ENCODE results near the gene TOE1. TPM values are rescaled to one million over a fixed set of nuclear protein-coding genes. Genes with fewer than 3 reads are reported as not detected.

Gene TOE1
- total RNA-seq, 2 donors from 2014 or later, result 9.6 to 16.7 TPM

- H3K9me3 ChIP-seq (ENCODE audit: control insufficient read depth, low read length), result peaks cover 12% of the 10 kb centered on the region
- Mint-ChIP-seq H3K36me3 (ENCODE audit: low read depth) (no peaks in the 10 kb centered on the region), H3K4me3 (no peak overlapping the region), H3K4me1 (peaks cover 28% of the 10 kb centered on the region), H3K9me3 (peaks cover 10% of the 10 kb centered on the region), H3K27ac (no peak overlapping the region), H3K27me3 (ENCODE audit: insufficient read depth) (no peaks in the 10 kb centered on the region)
- no peak overlapping the region for H3K4me3 ChIP-seq (ENCODE audit: low read length)
- TF ChIP-seq CTCF (conservative IDR thresholded peaks at IDR 0.05), result no peak
- WGBS, 2 experiments (ENCODE audit: insufficient coverage in 1 of 2, insufficient read length in 1 of 2), result 64% methylated on average over 3 of the region's 3 CpGs; no CpG with 5 or more reads in 1 of the 2 experiments
- DNase-seq, result no peak
- H3K4me1 ChIP-seq (ENCODE audit: control insufficient read depth, insufficient read depth, low read length), result peaks cover 7% of the 10 kb centered on the region
- no peaks in the 10 kb centered on the region for H3K36me3 ChIP-seq (ENCODE audit: control insufficient read depth, insufficient read depth, low read length)
- no peaks in the 10 kb centered on the region for H3K27me3 ChIP-seq (ENCODE audit: control insufficient read depth, insufficient read depth, low read length, poor library complexity, severe bottlenecking)
- H3K9ac ChIP-seq (ENCODE audit: extremely low read depth, low read length, poor library complexity, severe bottlenecking), result no peak overlapping the region
- no peak overlapping the region for H3K27ac ChIP-seq (ENCODE audit: low read depth, low read length)
Measured at GRCh38 chr1:45306905-45307304, 33.1 kb upstream of the TOE1 start.

GRCh38 chr1:45314266-45314665 lies 25.7 kb upstream of the TOE1 start:
- TF ChIP-seq CTCF (conservative IDR thresholded peaks at IDR 0.05), result no peak
- Histone ChIP-seq H3K9me3 (ENCODE audit: control insufficient read depth, low read length) (peaks cover 32% of the 10 kb centered on the region), H3K4me1 (ENCODE audit: control insufficient read depth, insufficient read depth, low read length) (no peaks in the 10 kb centered on the region), H3K36me3 (ENCODE audit: control insufficient read depth, insufficient read depth, low read length) (no peaks in the 10 kb centered on the region), H3K27ac (ENCODE audit: low read depth, low read length) (no peak overlapping the region), H3K27me3 (ENCODE audit: control insufficient read depth, insufficient read depth, low read length, poor library complexity, severe bottlenecking) (no peaks in the 10 kb centered on the region), H3K9ac (ENCODE audit: extremely low read depth, low read length, poor library complexity, severe bottlenecking) (no peak overlapping the region), H3K4me3 (ENCODE audit: low read length) (no peak overlapping the region)
- Mint-ChIP-seq H3K9me3 (peaks cover 28% of the 10 kb centered on the region), H3K36me3 (ENCODE audit: low read depth) (peaks cover 4% of the 10 kb centered on the region), H3K4me3 (no peak overlapping the region), H3K4me1 (no peaks in the 10 kb centered on the region), H3K27ac (no peak overlapping the region), H3K27me3 (ENCODE audit: insufficient read depth) (no peaks in the 10 kb centered on the region)
- 91 to 100% methylated on average over 2 of the region's 3 CpGs for WGBS, 2 experiments (ENCODE audit: insufficient coverage in 1 of 2, insufficient read length in 1 of 2)
- DNase-seq, result no peak

GRCh38 chr1:45317166-45317565 lies 22.8 kb upstream of the TOE1 start:
- Histone ChIP-seq H3K36me3 (ENCODE audit: control insufficient read depth, insufficient read depth, low read length) (no peaks in the 10 kb centered on the region), H3K27me3 (ENCODE audit: control insufficient read depth, insufficient read depth, low read length, poor library complexity, severe bottlenecking) (no peaks in the 10 kb centered on the region), H3K4me1 (ENCODE audit: control insufficient read depth, insufficient read depth, low read length) (no peaks in the 10 kb centered on the region), H3K4me3 (ENCODE audit: low read length) (peak overlapping the region; percentile 58), H3K27ac (ENCODE audit: low read depth, low read length) (no peak overlapping the region), H3K9ac (ENCODE audit: extremely low read depth, low read length, poor library complexity, severe bottlenecking) (no peak overlapping the region), H3K9me3 (ENCODE audit: control insufficient read depth, low read length) (peaks cover 20% of the 10 kb centered on the region)
- Mint-ChIP-seq H3K9me3 (peaks cover 18% of the 10 kb centered on the region), H3K27me3 (ENCODE audit: insufficient read depth) (no peaks in the 10 kb centered on the region), H3K27ac (no peak overlapping the region), H3K4me1 (peaks cover 14% of the 10 kb centered on the region), H3K36me3 (ENCODE audit: low read depth) (peaks cover 4% of the 10 kb centered on the region), H3K4me3 (no peak overlapping the region)
- 53 to 67% methylated on average over 1 to 4 of the region's 4 CpGs for WGBS, 2 experiments (ENCODE audit: insufficient coverage in 1 of 2, insufficient read length in 1 of 2)
- DNase-seq, result peak; percentile 59
- TF ChIP-seq CTCF (conservative IDR thresholded peaks at IDR 0.05), result no peak

Data from endodermal cell (in vitro differentiated cells).